Caco-2 (cell line): ENCODE data around the gene CRLF2. TPM values are rescaled to one million over a fixed set of nuclear protein-coding genes. Genes with fewer than 3 reads are reported as not detected.
"Not testable (repeated sequence)": the region's sequence is repeated elsewhere in the genome, so short reads cannot be mapped to it uniquely, and the experiment has no call there.

Experiments
- BruUV-seq: library from RNA; stranded (reverse); fragments of 400-500 nt; replicated peaks from 2 replicates; lab custom pipeline; 2021; lab: Mats Ljungman, UMichigan
- CTCF ChIA-PET: fragments of 300-600 bp; sonication (Branson Sonifier 250); formaldehyde crosslinking; loops from one replicate; lab custom pipeline; 2022; ENCODE audit warnings: antibody characterized with exemption; lab: Charles Lee
- POLR2A ChIA-PET: fragments of 300-600 bp; sonication (Branson Sonifier 250); formaldehyde crosslinking; loops from one replicate; lab custom pipeline; 2022; ENCODE audit warnings: antibody characterized with exemption; lab: Charles Lee
- DNase-seq, 2 experiments: peaks; one replicate each; pipeline versions ENCODE4 v3.0.0 to v3.0.0-alpha.2; 2020 to 2022
- H3K27me3 ChIP-seq: replicated peaks from 2 replicates; pipeline ENCODE4 v1.6.0; 2011; ENCODE audit warnings: low read length; ENCODE audit not compliant: control insufficient read depth, insufficient read depth
- H3K36me3 ChIP-seq: 2 replicates; pipeline ENCODE4 v1.5.1; 2011; ENCODE audit warnings: low read length; ENCODE audit not compliant: control insufficient read depth, insufficient read depth
- H3K4me1 ChIP-seq: fragments of 250-450 bp; sonication (Bioruptor Pico); 2 replicates; pipeline ENCODE4 v1.5.1; 2020; ENCODE audit warnings: mild to moderate bottlenecking
- H3K4me3 ChIP-seq: 2 replicates; pipeline ENCODE4 v1.5.1; 2011; ENCODE audit warnings: low read depth, mild to moderate bottlenecking, control low read depth, low read length
- H3K9me3 ChIP-seq: fragments of 250-450 bp; sonication (Bioruptor Pico); 2 replicates; pipeline ENCODE4 v1.5.1; 2020; ENCODE audit warnings: mild to moderate bottlenecking, moderate library complexity
- H3K27ac Mint-ChIP-seq: one replicate; pipeline ENCODE4 v1.8.0; 2022; ENCODE audit warnings: mixed read lengths; ENCODE audit not compliant: unreplicated experiment
- H3K27me3 Mint-ChIP-seq: one replicate; pipeline ENCODE4 v1.8.0; 2022; ENCODE audit warnings: mixed read lengths; ENCODE audit not compliant: insufficient read depth, unreplicated experiment
- H3K36me3 Mint-ChIP-seq: one replicate; pipeline ENCODE4 v1.8.0; 2022; ENCODE audit warnings: mild to moderate bottlenecking, mixed read lengths; ENCODE audit not compliant: insufficient read depth, unreplicated experiment
- H3K4me1 Mint-ChIP-seq: one replicate; pipeline ENCODE4 v1.8.0; 2022; ENCODE audit warnings: low read depth, mixed read lengths; ENCODE audit not compliant: unreplicated experiment
- H3K4me3 Mint-ChIP-seq: one replicate; pipeline ENCODE4 v1.8.0; 2022; ENCODE audit warnings: mild to moderate bottlenecking, moderate library complexity, mixed read lengths; ENCODE audit not compliant: unreplicated experiment
- H3K9me3 Mint-ChIP-seq: one replicate; pipeline ENCODE4 v1.8.0; 2022; ENCODE audit warnings: mixed read lengths; ENCODE audit not compliant: unreplicated experiment
- intact Hi-C: fragments of 100-400 bp; cut with micrococcal nuclease; formaldehyde crosslinking; loops from one replicate; pipeline ENCODE4 v1.10.0; 2022; ENCODE audit not compliant: unreplicated experiment
- total RNA-seq: library from RNA; stranded (reverse); gene quantifications from 2 replicates; pipeline ENCODE4 v1.2.3, GENCODE V29; 2022
- TF ChIP-seq, protein P1 (sequence below), 2 experiments: fragments of 200-600 bp in 1 of 2; IDR thresholded peaks; 1 replicate in 1 of 2; 2 replicates in 1 of 2; pipeline versions ENCODE4 v1.5.1 to v1.8.0; 2011 to 2022; ENCODE audit warnings: antibody characterized with exemption in 1 of 2, control low read depth in 1 of 2, inconsistent platforms in 1 of 2, low read depth in 1 of 2, low read length in 1 of 2, mild to moderate bottlenecking in 1 of 2, moderate library complexity in 1 of 2; ENCODE audit not compliant: insufficient read depth in 1 of 2, severe bottlenecking in 1 of 2, unreplicated experiment in 1 of 2

Gene CRLF2
- total RNA-seq, 1 experiment from 2014 or later, result not detected

DNA sequence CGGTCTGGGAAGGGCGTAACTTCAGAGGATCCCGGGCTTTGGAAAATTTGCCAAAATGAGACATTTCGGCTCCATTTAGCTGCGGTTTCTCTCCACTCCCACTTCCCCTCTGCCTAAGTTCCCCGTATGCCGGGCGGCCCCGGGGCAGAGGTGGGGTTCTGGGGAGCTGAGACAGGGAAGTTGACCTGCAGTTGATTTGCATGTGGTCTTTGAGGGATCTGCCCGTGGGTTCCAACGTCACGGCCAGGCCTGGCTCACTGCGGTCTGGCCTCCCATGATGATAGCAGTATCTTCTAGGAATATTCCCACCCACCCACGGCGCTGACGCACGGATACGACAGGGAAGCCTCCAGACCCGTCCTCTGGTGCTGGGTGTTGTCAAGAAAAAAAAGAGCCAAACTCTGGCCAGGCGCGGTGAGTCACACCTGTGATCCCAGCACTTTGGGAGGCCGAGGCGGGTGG lies 27.3 kb upstream of the CRLF2 start:
- Mint-ChIP-seq H3K36me3 (no peaks in the 10 kb centered on the region), H3K4me3 (no peak overlapping the region), H3K27ac (no peak overlapping the region), H3K9me3 (no peaks in the 10 kb centered on the region), H3K4me1 (peaks cover 6% of the 10 kb centered on the region), H3K27me3 (no peaks in the 10 kb centered on the region)
- Histone ChIP-seq H3K4me1 (no peaks in the 10 kb centered on the region), H3K27me3 (no peaks in the 10 kb centered on the region), H3K4me3 (no peak overlapping the region), H3K9me3 (no peaks in the 10 kb centered on the region), H3K36me3 (no peaks in the 10 kb centered on the region)
- DNase-seq, result no peak
- TF ChIP-seq, protein P1, sequence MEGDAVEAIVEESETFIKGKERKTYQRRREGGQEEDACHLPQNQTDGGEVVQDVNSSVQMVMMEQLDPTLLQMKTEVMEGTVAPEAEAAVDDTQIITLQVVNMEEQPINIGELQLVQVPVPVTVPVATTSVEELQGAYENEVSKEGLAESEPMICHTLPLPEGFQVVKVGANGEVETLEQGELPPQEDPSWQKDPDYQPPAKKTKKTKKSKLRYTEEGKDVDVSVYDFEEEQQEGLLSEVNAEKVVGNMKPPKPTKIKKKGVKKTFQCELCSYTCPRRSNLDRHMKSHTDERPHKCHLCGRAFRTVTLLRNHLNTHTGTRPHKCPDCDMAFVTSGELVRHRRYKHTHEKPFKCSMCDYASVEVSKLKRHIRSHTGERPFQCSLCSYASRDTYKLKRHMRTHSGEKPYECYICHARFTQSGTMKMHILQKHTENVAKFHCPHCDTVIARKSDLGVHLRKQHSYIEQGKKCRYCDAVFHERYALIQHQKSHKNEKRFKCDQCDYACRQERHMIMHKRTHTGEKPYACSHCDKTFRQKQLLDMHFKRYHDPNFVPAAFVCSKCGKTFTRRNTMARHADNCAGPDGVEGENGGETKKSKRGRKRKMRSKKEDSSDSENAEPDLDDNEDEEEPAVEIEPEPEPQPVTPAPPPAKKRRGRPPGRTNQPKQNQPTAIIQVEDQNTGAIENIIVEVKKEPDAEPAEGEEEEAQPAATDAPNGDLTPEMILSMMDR (IDR thresholded peaks at IDR 0.05; ENCODE audit: insufficient read depth in 1 of 2, low read depth in 1 of 2, low read length in 1 of 2, severe bottlenecking in 1 of 2, unreplicated experiment in 1 of 2), result no peak
- CTCF ChIA-PET, result no interaction called here
- BruUV-seq, result no TSS peak
- intact Hi-C loops, result loop anchor here (10.0 kb wide), 1 partner anchor 85 kb away; no protein-coding TSS in a partner anchor
- POLR2A ChIA-PET, result no interaction called here

DNA sequence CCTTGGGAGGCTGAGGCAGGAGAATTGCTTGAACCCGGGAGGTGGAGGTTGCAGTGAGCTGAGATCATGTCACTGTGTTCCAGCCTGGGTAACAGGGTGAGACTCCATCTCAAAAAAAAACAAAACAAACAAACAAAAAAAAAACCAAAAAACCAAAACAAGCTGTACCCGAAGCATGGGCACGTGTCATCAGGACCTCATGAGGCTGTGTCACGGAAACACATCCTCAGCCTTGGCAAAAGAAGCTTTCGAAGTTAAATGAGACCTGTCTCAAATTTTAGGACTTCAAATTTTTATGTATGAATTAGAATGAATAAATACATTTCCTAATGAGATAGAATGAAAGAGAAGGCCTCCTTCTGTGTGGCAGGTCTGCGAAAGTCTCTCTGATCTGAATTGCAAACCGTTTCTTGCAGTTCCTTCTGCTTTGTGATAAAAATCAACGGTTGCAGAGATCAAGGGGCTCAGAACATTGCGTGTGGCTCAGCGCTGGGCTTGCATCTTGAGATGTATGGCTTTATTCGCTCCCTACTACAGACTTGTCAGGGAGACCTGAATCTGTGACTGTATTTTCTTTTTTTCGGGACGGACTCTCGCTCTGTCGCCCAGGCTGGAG lies 19.5 kb upstream of the CRLF2 start:
- no TSS peak for BruUV-seq
- Histone ChIP-seq H3K9me3 (no peaks in the 10 kb centered on the region), H3K27me3 (no peaks in the 10 kb centered on the region), H3K4me3 (no peak overlapping the region), H3K36me3 (no peaks in the 10 kb centered on the region), H3K4me1 (no peaks in the 10 kb centered on the region)
- intact Hi-C loops, result no loop called here
- H3K36me3 Mint-ChIP-seq, result peaks cover 6% of the 10 kb centered on the region
- no peaks in the 10 kb centered on the region for H3K27me3 Mint-ChIP-seq
- DNase-seq, result no peak
- H3K27ac Mint-ChIP-seq, result no peak overlapping the region
- ChIA-PET POLR2A (no interaction called here), CTCF (no interaction called here)
- H3K9me3 Mint-ChIP-seq, result peaks cover 15% of the 10 kb centered on the region
- TF ChIP-seq, protein P1 (IDR thresholded peaks at IDR 0.05; ENCODE audit: insufficient read depth in 1 of 2, low read depth in 1 of 2, low read length in 1 of 2, severe bottlenecking in 1 of 2, unreplicated experiment in 1 of 2), result no peak
- H3K4me3 Mint-ChIP-seq, result no peak overlapping the region
- H3K4me1 Mint-ChIP-seq, result no peaks in the 10 kb centered on the region

DNA sequence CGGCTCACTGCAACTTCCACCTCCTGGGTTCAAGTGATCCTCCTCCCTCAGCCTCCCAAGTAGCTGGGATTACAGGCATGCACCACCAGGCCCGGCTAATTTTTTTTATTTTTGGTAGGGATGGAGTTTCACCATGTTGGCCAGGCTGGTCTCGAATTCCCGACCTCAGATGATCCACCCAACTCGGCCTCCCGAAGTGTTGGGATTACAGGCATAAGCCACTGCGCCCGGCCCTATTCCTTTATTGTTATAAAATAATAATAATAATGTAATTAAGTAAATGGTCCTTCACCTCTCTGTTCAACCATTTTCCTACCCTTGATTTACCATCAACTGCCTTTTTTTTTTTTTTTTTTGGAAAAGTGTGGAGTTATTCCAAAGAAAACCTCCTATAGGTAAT lies 15.7 kb upstream of the CRLF2 start:
- H3K4me1 ChIP-seq, H3K27me3 ChIP-seq, CTCF ChIA-PET, H3K36me3 Mint-ChIP-seq, POLR2A ChIA-PET, H3K36me3 ChIP-seq, H3K4me3 ChIP-seq, BruUV-seq, H3K9me3 ChIP-seq, intact Hi-C loops, H3K27ac Mint-ChIP-seq, H3K4me3 Mint-ChIP-seq, DNase-seq, H3K4me1 Mint-ChIP-seq, H3K27me3 Mint-ChIP-seq: not testable (repeated sequence)
- H3K9me3 Mint-ChIP-seq, result peaks cover 28% of the 10 kb centered on the region
